IPS-18a (cell line): ENCODE results near the gene IFT122.

ENCODE experiments used
- H3K27ac ChIP-seq: one replicate; pipeline ENCODE4 v1.5.1; 2013; ENCODE audit warnings: low read length
- H3K27me3 ChIP-seq: one replicate; pipeline ENCODE4 v1.6.1; 2013; ENCODE audit warnings: mild to moderate bottlenecking, low read length; ENCODE audit not compliant: control insufficient read depth, insufficient read depth
- H3K36me3 ChIP-seq: one replicate; pipeline ENCODE4 v1.6.1; 2013; ENCODE audit warnings: low read depth, low read length; ENCODE audit not compliant: control insufficient read depth
- H3K4me1 ChIP-seq: one replicate; pipeline ENCODE4 v1.6.1; 2013; ENCODE audit warnings: low read depth, low read length; ENCODE audit not compliant: control insufficient read depth
- H3K4me3 ChIP-seq: one replicate; pipeline ENCODE4 v1.5.1; 2013; ENCODE audit warnings: low read length
- H3K9ac ChIP-seq: one replicate; pipeline ENCODE4 v1.6.1; 2013; ENCODE audit warnings: mild to moderate bottlenecking, low read length, moderate library complexity
- H3K9me3 ChIP-seq: one replicate; pipeline ENCODE4 v1.6.1; 2013; ENCODE audit warnings: low read depth, low read length; ENCODE audit not compliant: control insufficient read depth

Gene IFT122

GRCh38 chr3:129461461-129462146, 21.6 kb downstream of the IFT122 start:
- no peak overlapping the region for H3K27ac ChIP-seq
- H3K9me3 ChIP-seq = no peaks in the 10 kb centered on the region
- H3K9ac ChIP-seq = no peak overlapping the region
- H3K36me3 ChIP-seq = no peaks in the 10 kb centered on the region
- H3K4me3 ChIP-seq = no peak overlapping the region
- H3K27me3 ChIP-seq = no peaks in the 10 kb centered on the region
- no peaks in the 10 kb centered on the region for H3K4me1 ChIP-seq

- no peak overlapping the region for H3K9ac ChIP-seq
- H3K27me3 ChIP-seq = no peaks in the 10 kb centered on the region
- no peaks in the 10 kb centered on the region for H3K4me1 ChIP-seq
- no peak overlapping the region for H3K4me3 ChIP-seq
- no peaks in the 10 kb centered on the region for H3K36me3 ChIP-seq
- H3K27ac ChIP-seq = no peak overlapping the region
- no peaks in the 10 kb centered on the region for H3K9me3 ChIP-seq
Measured at GRCh38 chr3:129462361-129462968, 22.4 kb downstream of the IFT122 start.

GRCh38 chr3:129463094-129463493, 23.1 kb downstream of the IFT122 start:
- H3K27ac ChIP-seq = no peak overlapping the region
- H3K4me3 ChIP-seq = no peak overlapping the region
- no peak overlapping the region for H3K9ac ChIP-seq
- no peaks in the 10 kb centered on the region for H3K27me3 ChIP-seq
- H3K9me3 ChIP-seq = no peaks in the 10 kb centered on the region
- no peaks in the 10 kb centered on the region for H3K4me1 ChIP-seq
- no peaks in the 10 kb centered on the region for H3K36me3 ChIP-seq

- Histone ChIP-seq H3K27ac (no peak overlapping the region), H3K27me3 (no peaks in the 10 kb centered on the region), H3K9ac (no peak overlapping the region), H3K36me3 (no peaks in the 10 kb centered on the region), H3K4me1 (no peaks in the 10 kb centered on the region), H3K9me3 (no peaks in the 10 kb centered on the region), H3K4me3 (no peak overlapping the region)
Measured at GRCh38 chr3:129463716-129464115, 23.7 kb downstream of the IFT122 start.

GRCh38 chr3:129467932-129468331, 27.9 kb downstream of the IFT122 start:
- H3K27me3 ChIP-seq = no peaks in the 10 kb centered on the region

GRCh38 chr3:129469026-129469425, 29.0 kb downstream of the IFT122 start:
- Histone ChIP-seq H3K27me3 (no peaks in the 10 kb centered on the region), H3K9me3 (no peaks in the 10 kb centered on the region), H3K9ac (no peak overlapping the region), H3K4me3 (no peak overlapping the region), H3K36me3 (peaks cover 5% of the 10 kb centered on the region), H3K27ac (no peak overlapping the region), H3K4me1 (no peaks in the 10 kb centered on the region)

More at GRCh38 chr3:129467932-129468331, 27.9 kb downstream of the IFT122 start:
- H3K9ac ChIP-seq = no peak overlapping the region
- H3K27ac ChIP-seq = no peak overlapping the region
- H3K36me3 ChIP-seq = peaks cover 5% of the 10 kb centered on the region
- no peaks in the 10 kb centered on the region for H3K4me1 ChIP-seq
- no peak overlapping the region for H3K4me3 ChIP-seq
- H3K9me3 ChIP-seq = no peaks in the 10 kb centered on the region

- Histone ChIP-seq H3K4me3 (no peak overlapping the region), H3K4me1 (no peaks in the 10 kb centered on the region), H3K27me3 (no peaks in the 10 kb centered on the region), H3K9ac (no peak overlapping the region), H3K9me3 (no peaks in the 10 kb centered on the region), H3K27ac (no peak overlapping the region), H3K36me3 (peaks cover 5% of the 10 kb centered on the region)
Measured at GRCh38 chr3:129470861-129471260, 30.8 kb downstream of the IFT122 start.

GRCh38 chr3:129473067-129473768, 33.2 kb downstream of the IFT122 start:
- no peak overlapping the region for H3K9ac ChIP-seq
- no peaks in the 10 kb centered on the region for H3K4me1 ChIP-seq
- no peak overlapping the region for H3K4me3 ChIP-seq
- no peaks in the 10 kb centered on the region for H3K27me3 ChIP-seq
- H3K27ac ChIP-seq = no peak overlapping the region
- H3K9me3 ChIP-seq = no peaks in the 10 kb centered on the region
- H3K36me3 ChIP-seq = peaks cover 16% of the 10 kb centered on the region

- Histone ChIP-seq H3K36me3 (peaks cover 20% of the 10 kb centered on the region), H3K9me3 (no peaks in the 10 kb centered on the region), H3K4me3 (no peak overlapping the region), H3K9ac (no peak overlapping the region), H3K27ac (no peak overlapping the region), H3K4me1 (no peaks in the 10 kb centered on the region), H3K27me3 (no peaks in the 10 kb centered on the region)
Measured at GRCh38 chr3:129473769-129474152, 33.7 kb downstream of the IFT122 start.

- Histone ChIP-seq H3K9me3 (no peaks in the 10 kb centered on the region), H3K27me3 (no peaks in the 10 kb centered on the region), H3K9ac (no peak overlapping the region), H3K27ac (no peak overlapping the region), H3K4me3 (no peak overlapping the region), H3K36me3 (peaks cover 23% of the 10 kb centered on the region), H3K4me1 (no peaks in the 10 kb centered on the region)
Measured at GRCh38 chr3:129474984-129475804, 35.2 kb downstream of the IFT122 start.

- Histone ChIP-seq H3K4me3 (no peak overlapping the region), H3K9ac (no peak overlapping the region), H3K4me1 (no peaks in the 10 kb centered on the region), H3K9me3 (no peaks in the 10 kb centered on the region), H3K36me3 (peaks cover 27% of the 10 kb centered on the region), H3K27me3 (no peaks in the 10 kb centered on the region), H3K27ac (no peak overlapping the region)
Measured at GRCh38 chr3:129475863-129476262, 35.8 kb downstream of the IFT122 start.
